Measurements from ENCODE around the gene GPR18.

DNA sequence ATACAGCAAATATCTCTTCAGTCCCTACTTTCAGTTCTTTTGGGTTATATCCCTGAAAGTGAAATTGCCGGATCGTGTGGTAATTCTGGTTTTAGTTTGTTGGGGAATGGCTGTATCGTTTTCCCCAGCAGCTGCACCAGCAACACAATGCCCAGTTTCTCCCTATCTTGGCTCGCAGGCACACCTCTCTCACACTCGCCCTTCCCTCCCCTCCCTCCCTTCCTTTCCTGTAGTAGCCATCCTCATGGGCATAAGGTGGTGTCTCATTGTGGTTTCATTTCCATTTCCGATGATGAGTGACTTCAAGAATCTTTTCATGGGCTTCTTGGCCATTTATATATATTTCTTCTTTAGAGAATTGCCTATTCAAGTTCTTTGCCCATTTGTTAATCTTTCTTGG is 8.6 kb upstream of the GPR18 start:
- TF ChIP-seq, protein P1, sequence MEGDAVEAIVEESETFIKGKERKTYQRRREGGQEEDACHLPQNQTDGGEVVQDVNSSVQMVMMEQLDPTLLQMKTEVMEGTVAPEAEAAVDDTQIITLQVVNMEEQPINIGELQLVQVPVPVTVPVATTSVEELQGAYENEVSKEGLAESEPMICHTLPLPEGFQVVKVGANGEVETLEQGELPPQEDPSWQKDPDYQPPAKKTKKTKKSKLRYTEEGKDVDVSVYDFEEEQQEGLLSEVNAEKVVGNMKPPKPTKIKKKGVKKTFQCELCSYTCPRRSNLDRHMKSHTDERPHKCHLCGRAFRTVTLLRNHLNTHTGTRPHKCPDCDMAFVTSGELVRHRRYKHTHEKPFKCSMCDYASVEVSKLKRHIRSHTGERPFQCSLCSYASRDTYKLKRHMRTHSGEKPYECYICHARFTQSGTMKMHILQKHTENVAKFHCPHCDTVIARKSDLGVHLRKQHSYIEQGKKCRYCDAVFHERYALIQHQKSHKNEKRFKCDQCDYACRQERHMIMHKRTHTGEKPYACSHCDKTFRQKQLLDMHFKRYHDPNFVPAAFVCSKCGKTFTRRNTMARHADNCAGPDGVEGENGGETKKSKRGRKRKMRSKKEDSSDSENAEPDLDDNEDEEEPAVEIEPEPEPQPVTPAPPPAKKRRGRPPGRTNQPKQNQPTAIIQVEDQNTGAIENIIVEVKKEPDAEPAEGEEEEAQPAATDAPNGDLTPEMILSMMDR (IDR thresholded peaks at IDR 0.05) = no peak
- no peak for TF ChIP-seq POLR2AphosphoS5 (IDR thresholded peaks at IDR 0.05)

All from stomach (tissue), 4 donors.